Neural progenitor cell (in vitro differentiated cells): ENCODE results near the gene NUDT7. TPM values are rescaled to one million over a fixed set of nuclear protein-coding genes. Genes with fewer than 3 reads are reported as not detected.

ENCODE experiments used
- DNase-seq: peaks from one replicate; pipeline ENCODE4 v3.0.0-alpha.2; 2016; ENCODE audit warnings: low spot score
- H2AFZ ChIP-seq: fragments of 200-600 bp; sonication (generic); replicated peaks from 2 replicates; pipeline ENCODE4 v1.6.1; 2016; ENCODE audit warnings: antibody characterized with exemption
- H3F3A ChIP-seq: fragments of 200-600 bp; sonication (generic); 2 replicates; pipeline ENCODE4 v1.6.1; 2016; ENCODE audit warnings: antibody characterized with exemption, low read depth
- H3K27ac ChIP-seq: fragments of 200-600 bp; sonication (generic); 2 replicates; pipeline ENCODE4 v1.5.1; 2016; ENCODE audit warnings: mild to moderate bottlenecking
- H3K27me3 ChIP-seq: fragments of 200-600 bp; sonication (generic); 2 replicates; pipeline ENCODE4 v1.6.1; 2016; ENCODE audit warnings: mild to moderate bottlenecking, moderate library complexity
- H3K36me3 ChIP-seq: fragments of 200-600 bp; sonication (generic); 2 replicates; pipeline ENCODE4 v1.5.1; 2016
- H3K4me1 ChIP-seq: fragments of 200-600 bp; sonication (generic); 2 replicates; pipeline ENCODE4 v1.6.1; 2016; ENCODE audit warnings: mixed run types
- H3K4me2 ChIP-seq: fragments of 200-600 bp; sonication (generic); 2 replicates; pipeline ENCODE4 v1.6.1; 2016
- H3K4me3 ChIP-seq: fragments of 200-600 bp; sonication (generic); 2 replicates; pipeline ENCODE4 v1.5.1; 2016
- H3K79me2 ChIP-seq: fragments of 200-600 bp; sonication (generic); 2 replicates; pipeline ENCODE4 v1.6.1; 2016; ENCODE audit warnings: low read depth
- H3K9ac ChIP-seq: fragments of 200-600 bp; sonication (generic); 2 replicates; pipeline ENCODE4 v1.6.1; 2016
- H3K9me3 ChIP-seq: fragments of 200-600 bp; sonication (generic); 2 replicates; pipeline ENCODE4 v1.5.1; 2016; ENCODE audit warnings: low read depth
- H4K20me1 ChIP-seq: fragments of 200-600 bp; sonication (generic); 2 replicates; pipeline ENCODE4 v1.6.1; 2016; ENCODE audit warnings: low read depth
- H3K27ac Mint-ChIP-seq: 3 replicates; pipeline ENCODE4 v1.8.0; 2021; ENCODE audit warnings: mixed read lengths
- H3K27me3 Mint-ChIP-seq: 2 replicates; pipeline ENCODE4 v1.8.0; 2022; ENCODE audit warnings: low read depth, mild to moderate bottlenecking, inconsistent platforms, moderate library complexity, mixed read lengths; ENCODE audit not compliant: insufficient read depth
- H3K36me3 Mint-ChIP-seq: 3 replicates; pipeline ENCODE4 v1.8.0; 2021; ENCODE audit warnings: mixed read lengths
- H3K4me1 Mint-ChIP-seq: 3 replicates; pipeline ENCODE4 v1.8.0; 2021; ENCODE audit warnings: mixed read lengths
- H3K4me3 Mint-ChIP-seq: 3 replicates; pipeline ENCODE4 v1.8.0; 2021; ENCODE audit warnings: mild to moderate bottlenecking, moderate library complexity, mixed read lengths
- H3K9me3 Mint-ChIP-seq: 3 replicates; pipeline ENCODE4 v1.8.0; 2020; ENCODE audit warnings: mixed read lengths
- EZH2 ChIP-seq: fragments of 200-600 bp; sonication (generic); IDR thresholded peaks from 2 replicates; pipeline ENCODE4 v1.6.1; 2017; ENCODE audit warnings: antibody characterized with exemption, mild to moderate bottlenecking, moderate library complexity
- EZH2phosphoT487 ChIP-seq: fragments of 200-600 bp; sonication (generic); IDR thresholded peaks from 2 replicates; pipeline ENCODE4 v1.6.1; 2017; ENCODE audit warnings: antibody characterized with exemption
- total RNA-seq: library from RNA; depleted of rRNA; stranded (reverse); fragments of >200 nt; gene quantifications from 2 replicates; pipeline ENCODE4 v1.2.3, GENCODE V29; 2015; ENCODE audit warnings: low replicate concordance
- TF ChIP-seq, protein P1 (sequence below): fragments of 200-600 bp; sonication (generic); IDR thresholded peaks from 2 replicates; pipeline ENCODE4 v1.5.1; 2017; ENCODE audit warnings: antibody characterized with exemption, mild to moderate bottlenecking

The NUDT7 gene
- total RNA-seq, 1 donor from 2014 or later, result 10.8 TPM

DNA sequence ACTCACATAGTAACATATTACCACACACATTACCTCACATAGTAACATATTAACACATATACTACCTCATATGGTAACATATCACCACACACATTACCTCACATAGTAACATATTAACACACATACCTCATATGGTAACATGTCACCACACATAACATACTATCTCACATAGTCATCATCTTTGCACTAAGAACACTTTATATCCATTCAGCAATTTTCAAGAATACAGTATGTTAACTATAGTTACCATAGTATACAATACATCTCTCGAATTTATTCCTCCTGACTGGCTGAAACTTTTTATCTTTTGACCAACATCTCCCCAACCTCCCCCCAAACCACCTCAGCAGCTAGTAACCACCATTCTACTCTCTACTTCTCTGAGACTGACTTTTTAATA is 7.6 kb downstream of the NUDT7 start:
- no peak overlapping the region for H3K4me3 Mint-ChIP-seq

DNA sequence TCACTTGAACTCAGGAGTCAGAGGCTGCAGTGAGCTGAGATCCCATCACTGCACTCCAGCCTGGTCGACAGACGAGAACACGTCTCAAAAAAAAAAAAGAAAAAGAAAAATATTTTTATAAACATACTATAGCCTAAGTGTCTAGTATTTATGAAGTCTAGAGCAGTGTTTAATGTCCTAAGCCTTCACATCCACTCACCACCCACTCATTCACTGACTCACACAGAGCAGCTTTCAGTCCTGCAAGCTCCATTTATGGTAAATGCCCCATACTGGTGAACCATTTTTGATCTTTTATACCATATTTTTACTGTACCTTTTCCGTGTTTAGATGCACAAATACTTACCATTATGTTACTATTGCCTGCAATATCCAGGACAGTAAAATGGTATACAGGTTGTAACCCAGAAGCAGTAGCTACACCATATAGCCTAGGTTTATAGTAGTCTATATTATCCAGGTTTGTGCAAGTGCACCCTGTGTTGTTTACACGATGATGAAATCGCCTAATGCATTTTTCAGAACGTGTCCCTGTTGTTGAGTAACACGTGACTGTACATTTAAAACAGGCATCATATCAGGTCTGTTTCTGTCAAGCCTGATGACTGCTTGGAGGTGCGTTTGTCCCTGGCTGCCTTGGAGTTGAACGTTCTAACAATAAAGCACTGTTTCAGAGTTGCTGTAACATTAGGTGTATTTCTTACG is 10.1 kb downstream of the NUDT7 start:
- Histone ChIP-seq H3K27ac (no peak overlapping the region), H2AFZ (no peak overlapping the region), H3F3A (no peaks in the 10 kb centered on the region), H4K20me1 (no peaks in the 10 kb centered on the region), H3K9ac (no peak overlapping the region), H3K36me3 (no peaks in the 10 kb centered on the region), H3K4me2 (no peak overlapping the region), H3K4me1 (no peaks in the 10 kb centered on the region), H3K9me3 (no peaks in the 10 kb centered on the region), H3K4me3 (no peak overlapping the region), H3K79me2 (no peaks in the 10 kb centered on the region), H3K27me3 (no peaks in the 10 kb centered on the region)
- no peak overlapping the region for H3K27ac Mint-ChIP-seq
- TF ChIP-seq, protein P1, sequence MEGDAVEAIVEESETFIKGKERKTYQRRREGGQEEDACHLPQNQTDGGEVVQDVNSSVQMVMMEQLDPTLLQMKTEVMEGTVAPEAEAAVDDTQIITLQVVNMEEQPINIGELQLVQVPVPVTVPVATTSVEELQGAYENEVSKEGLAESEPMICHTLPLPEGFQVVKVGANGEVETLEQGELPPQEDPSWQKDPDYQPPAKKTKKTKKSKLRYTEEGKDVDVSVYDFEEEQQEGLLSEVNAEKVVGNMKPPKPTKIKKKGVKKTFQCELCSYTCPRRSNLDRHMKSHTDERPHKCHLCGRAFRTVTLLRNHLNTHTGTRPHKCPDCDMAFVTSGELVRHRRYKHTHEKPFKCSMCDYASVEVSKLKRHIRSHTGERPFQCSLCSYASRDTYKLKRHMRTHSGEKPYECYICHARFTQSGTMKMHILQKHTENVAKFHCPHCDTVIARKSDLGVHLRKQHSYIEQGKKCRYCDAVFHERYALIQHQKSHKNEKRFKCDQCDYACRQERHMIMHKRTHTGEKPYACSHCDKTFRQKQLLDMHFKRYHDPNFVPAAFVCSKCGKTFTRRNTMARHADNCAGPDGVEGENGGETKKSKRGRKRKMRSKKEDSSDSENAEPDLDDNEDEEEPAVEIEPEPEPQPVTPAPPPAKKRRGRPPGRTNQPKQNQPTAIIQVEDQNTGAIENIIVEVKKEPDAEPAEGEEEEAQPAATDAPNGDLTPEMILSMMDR, result no peak
- TF ChIP-seq EZH2phosphoT487, result no peak
- TF ChIP-seq EZH2, result no peak
- H3K36me3 Mint-ChIP-seq, result no peaks in the 10 kb centered on the region
- no peaks in the 10 kb centered on the region for H3K4me1 Mint-ChIP-seq
- H3K9me3 Mint-ChIP-seq, result peaks cover 3% of the 10 kb centered on the region
- no peak for DNase-seq
- no peak overlapping the region for H3K4me3 Mint-ChIP-seq
- peaks cover 7% of the 10 kb centered on the region for H3K27me3 Mint-ChIP-seq

More for the DNA sequence above, 7.6 kb downstream of the NUDT7 start:
- Histone ChIP-seq H2AFZ (no peak overlapping the region), H3K36me3 (no peaks in the 10 kb centered on the region), H3K4me2 (no peak overlapping the region), H3K4me3 (no peak overlapping the region), H3K4me1 (no peaks in the 10 kb centered on the region), H3K27ac (no peak overlapping the region), H4K20me1 (no peaks in the 10 kb centered on the region), H3K9me3 (no peaks in the 10 kb centered on the region), H3K27me3 (no peaks in the 10 kb centered on the region), H3K79me2 (no peaks in the 10 kb centered on the region), H3K9ac (no peak overlapping the region), H3F3A (no peaks in the 10 kb centered on the region)
- DNase-seq, result no peak
- no peak for TF ChIP-seq EZH2phosphoT487
- TF ChIP-seq EZH2, result no peak
- no peaks in the 10 kb centered on the region for H3K4me1 Mint-ChIP-seq
- no peaks in the 10 kb centered on the region for H3K9me3 Mint-ChIP-seq
- peaks cover 2% of the 10 kb centered on the region for H3K27me3 Mint-ChIP-seq
- peaks cover 7% of the 10 kb centered on the region for H3K36me3 Mint-ChIP-seq
- no peak overlapping the region for H3K27ac Mint-ChIP-seq

DNA sequence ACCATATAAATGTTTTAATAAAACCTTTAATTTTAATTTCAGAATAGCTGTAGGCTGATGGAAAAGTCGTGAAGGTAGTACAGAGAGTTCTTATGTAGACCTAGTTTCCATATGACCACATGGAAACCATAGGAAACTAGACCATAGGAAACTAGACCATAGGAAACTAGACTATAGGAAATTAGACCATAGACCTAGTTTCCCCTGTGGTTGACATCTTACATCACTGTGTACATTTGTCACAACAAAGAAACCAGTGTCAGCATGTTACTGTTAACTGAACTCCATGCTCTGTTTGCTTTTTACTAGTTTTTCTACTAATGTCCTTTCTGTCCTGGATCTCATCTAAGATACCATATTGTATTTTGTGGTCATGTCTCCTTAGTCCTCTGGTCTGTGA is 14.6 kb downstream of the NUDT7 start:
- Histone ChIP-seq H3F3A (no peaks in the 10 kb centered on the region), H3K36me3 (no peaks in the 10 kb centered on the region), H4K20me1 (no peaks in the 10 kb centered on the region), H3K4me2 (no peak overlapping the region), H3K79me2 (no peaks in the 10 kb centered on the region), H3K9ac (no peak overlapping the region), H3K4me3 (no peak overlapping the region), H2AFZ (no peak overlapping the region), H3K27me3 (no peaks in the 10 kb centered on the region), H3K4me1 (peaks cover 6% of the 10 kb centered on the region), H3K9me3 (no peaks in the 10 kb centered on the region), H3K27ac (no peak overlapping the region)
- DNase-seq, result no peak
- Mint-ChIP-seq H3K9me3 (peaks cover 3% of the 10 kb centered on the region), H3K4me3 (no peak overlapping the region), H3K4me1 (peaks cover 3% of the 10 kb centered on the region), H3K27ac (no peak overlapping the region), H3K36me3 (no peaks in the 10 kb centered on the region), H3K27me3 (peaks cover 7% of the 10 kb centered on the region)
- no peak for TF ChIP-seq EZH2
- TF ChIP-seq, protein P1, result no peak
- TF ChIP-seq EZH2phosphoT487, result no peak
